ENCODE data around the gene DNAJC5. TPM values are rescaled to one million over a fixed set of nuclear protein-coding genes. Genes with fewer than 3 reads are reported as not detected.

The DNAJC5 gene
- polyA plus RNA-seq, 1 donor (not counting 4 experiments of a cell fraction or from before 2014, with no cell fraction given): 43.7 TPM

DNA sequence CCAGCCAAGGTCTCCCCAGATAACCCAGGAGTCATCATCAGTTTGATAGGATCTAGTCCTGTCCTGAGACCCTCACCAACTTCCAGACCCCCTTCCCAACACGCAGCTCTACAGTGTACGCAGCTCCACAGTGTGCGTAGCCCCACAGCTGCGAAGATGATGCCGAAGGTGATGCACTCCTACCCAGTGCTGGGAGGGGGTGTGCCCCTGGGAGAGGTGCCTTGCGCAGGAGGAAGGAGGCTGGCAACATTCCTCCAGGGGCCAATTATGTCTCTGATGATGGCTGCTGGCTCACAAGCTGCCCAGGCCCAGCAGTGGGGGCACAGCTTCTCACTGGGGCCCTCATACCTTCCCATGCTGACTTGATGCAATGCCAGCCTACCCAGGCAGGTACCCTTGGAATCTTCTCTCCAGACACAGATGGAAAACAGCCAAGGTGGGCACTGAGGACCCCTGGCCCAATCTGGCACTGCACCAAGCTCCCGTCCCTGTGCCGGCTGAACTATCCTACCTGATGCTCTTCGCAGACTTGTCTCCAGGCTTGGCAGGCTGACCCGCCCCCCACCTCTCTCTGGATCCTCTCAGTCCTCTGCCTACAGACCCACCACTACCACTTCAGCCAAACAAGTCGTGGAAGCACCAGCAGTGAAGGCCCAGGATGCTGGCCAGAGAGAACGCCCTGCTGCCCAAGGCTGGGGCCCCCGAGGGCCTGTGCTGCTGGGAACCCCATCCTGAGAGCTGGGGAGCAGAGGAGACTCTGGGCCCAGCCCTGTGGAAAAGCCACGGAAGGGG lies 73.4 kb downstream of the DNAJC5 start:
- DNase-seq (ENCODE audit: low read depth, low spot score) (no peak), FAIRE-seq (no peak)
- Histone ChIP-seq H3K9ac (ENCODE audit: control insufficient read depth, extremely low read depth, insufficient read depth, low read length) (peak overlapping the region; percentile 75), H3K4me3 (ENCODE audit: control insufficient read depth in 2 of 3, extremely low read depth in 1 of 3, insufficient read depth in 2 of 3, low read depth in 1 of 3, low read length in 3 of 3) (peak overlapping the region; percentile 58 to 75 (median 72)), H4K20me1 (ENCODE audit: control insufficient read depth, extremely low read depth, insufficient read depth, low read length) (no peaks in the 10 kb centered on the region), H3K4me2 (ENCODE audit: control insufficient read depth, extremely low read depth, insufficient read depth, low read depth, low read length) (peak overlapping the region; percentile 94), H3K36me3 (ENCODE audit: control insufficient read depth in 2 of 2, extremely low read depth in 1 of 2, insufficient read depth in 2 of 2, low read length in 2 of 2) (peaks cover 12 to 18% of the 10 kb centered on the region in 2 experiments), H3K9me3 (ENCODE audit: control insufficient read depth, low read depth, low read length) (peaks cover 4% of the 10 kb centered on the region), H2AFZ (ENCODE audit: control insufficient read depth, low read length) (no peak overlapping the region), H3K79me2 (ENCODE audit: control insufficient read depth, insufficient read depth, low read length) (peaks cover 12% of the 10 kb centered on the region), H3K27me3 (ENCODE audit: control insufficient read depth, extremely low read depth, insufficient read depth, low read length) (peaks cover 4% of the 10 kb centered on the region), H3K4me1 (ENCODE audit: control insufficient read depth, extremely low read depth, insufficient read depth, low read length) (peaks cover 5% of the 10 kb centered on the region), H3K27ac (ENCODE audit: control insufficient read depth, insufficient read depth, low read length) (no peak overlapping the region), H3K9me1 (ENCODE audit: control insufficient read depth, extremely low read depth, insufficient read depth, low read length) (no peaks in the 10 kb centered on the region)
- TF ChIP-seq CTCF (optimal IDR thresholded peaks at IDR 0.05 in 1 of 3, IDR thresholded peaks at IDR 0.05 in 1 of 3, conservative IDR thresholded peaks at IDR 0.05 in 1 of 3; ENCODE audit: extremely low read depth in 1 of 3, insufficient read depth in 2 of 3, low read length in 3 of 3) (no peak), EZH2 (IDR thresholded peaks at IDR 0.05; ENCODE audit: low read length) (no peak)
- dilution Hi-C loops (cut with MboI; ENCODE audit: extremely low pct_ligation_motif_present, low sequenced_read_pairs): no loop called here

GRCh38 chr20:63968928-63969760 lies 74.2 kb downstream of the DNAJC5 start:
- TF ChIP-seq EZH2 (IDR thresholded peaks at IDR 0.05; ENCODE audit: low read length): no peak
- H3K27ac ChIP-seq (ENCODE audit: control insufficient read depth, insufficient read depth, low read length): no peak overlapping the region
- H3K4me1 ChIP-seq (ENCODE audit: control insufficient read depth, extremely low read depth, insufficient read depth, low read length): peaks cover 7% of the 10 kb centered on the region
- peaks cover 4% of the 10 kb centered on the region for H3K9me3 ChIP-seq (ENCODE audit: control insufficient read depth, low read depth, low read length)
- FAIRE-seq (no peak), DNase-seq (ENCODE audit: low read depth, low spot score) (no peak)
- H3K9me1 ChIP-seq (ENCODE audit: control insufficient read depth, extremely low read depth, insufficient read depth, low read length): no peaks in the 10 kb centered on the region
- H3K4me3 ChIP-seq (ENCODE audit: control insufficient read depth in 2 of 3, extremely low read depth in 1 of 3, insufficient read depth in 2 of 3, low read depth in 1 of 3, low read length in 3 of 3): peak overlapping the region; percentile 58 to 75 (median 72)
- peak overlapping the region; percentile 75 for H3K9ac ChIP-seq (ENCODE audit: control insufficient read depth, extremely low read depth, insufficient read depth, low read length)
- H3K36me3 ChIP-seq (ENCODE audit: control insufficient read depth in 2 of 2, extremely low read depth in 1 of 2, insufficient read depth in 2 of 2, low read length in 2 of 2): peaks cover 10 to 11% of the 10 kb centered on the region in 2 experiments
- peak overlapping the region; percentile 94 for H3K4me2 ChIP-seq (ENCODE audit: control insufficient read depth, extremely low read depth, insufficient read depth, low read depth, low read length)
- dilution Hi-C loops (cut with MboI; ENCODE audit: extremely low pct_ligation_motif_present, low sequenced_read_pairs): no loop called here
- H2AFZ ChIP-seq (ENCODE audit: control insufficient read depth, low read length): no peak overlapping the region
- peaks cover 12% of the 10 kb centered on the region for H3K79me2 ChIP-seq (ENCODE audit: control insufficient read depth, insufficient read depth, low read length)
- no peaks in the 10 kb centered on the region for H4K20me1 ChIP-seq (ENCODE audit: control insufficient read depth, extremely low read depth, insufficient read depth, low read length)
- H3K27me3 ChIP-seq (ENCODE audit: control insufficient read depth, extremely low read depth, insufficient read depth, low read length): peaks cover 4% of the 10 kb centered on the region
